Astrocyte (in vitro differentiated cells and primary cell): ENCODE measurements around the gene ZNF850. TPM values are rescaled to one million over a fixed set of nuclear protein-coding genes. Genes with fewer than 3 reads are reported as not detected.

ENCODE experiments used
- DNase-seq: peaks from one replicate; pipeline ENCODE4 v3.0.0-alpha.2; 2010; ENCODE audit warnings: low read depth
- FAIRE-seq: peaks from 2 replicates; lab custom pipeline; 2011; peaks lifted over from hg19 to GRCh38; lab: Jason Lieb, UNC
- H2AFZ ChIP-seq: 2 replicates; pipeline ENCODE4 v1.6.0; 2012; ENCODE audit warnings: low read depth, low read length, inconsistent platforms
- H3K27ac ChIP-seq: 2 replicates; pipeline ENCODE4 v1.5.1; 2011; ENCODE audit warnings: low read depth, low read length, inconsistent platforms
- H3K27me3 ChIP-seq: 2 replicates; pipeline ENCODE4 v1.6.0; 2011; ENCODE audit warnings: low read length, inconsistent platforms; ENCODE audit not compliant: insufficient read depth
- H3K36me3 ChIP-seq: 2 replicates; pipeline ENCODE4 v1.5.1; 2011; ENCODE audit warnings: low read length, inconsistent platforms; ENCODE audit not compliant: insufficient read depth
- H3K4me1 ChIP-seq: 2 replicates; pipeline ENCODE4 v1.5.1; 2011; ENCODE audit warnings: low read length, inconsistent platforms; ENCODE audit not compliant: insufficient read depth
- H3K4me2 ChIP-seq: 2 replicates; pipeline ENCODE4 v1.6.0; 2012; ENCODE audit warnings: low read length, inconsistent platforms
- H3K4me3 ChIP-seq: 2 replicates; pipeline ENCODE4 v1.5.1; 2011; ENCODE audit warnings: low read depth, mild to moderate bottlenecking, low read length, inconsistent platforms; ENCODE audit not compliant: insufficient read depth
- H3K79me2 ChIP-seq: 2 replicates; pipeline ENCODE4 v1.6.0; 2012; ENCODE audit warnings: mild to moderate bottlenecking, low read length, inconsistent platforms; ENCODE audit not compliant: insufficient read depth
- H3K9ac ChIP-seq: 2 replicates; pipeline ENCODE4 v1.6.0; 2012; ENCODE audit warnings: mild to moderate bottlenecking, low read length, inconsistent platforms
- H3K9me3 ChIP-seq: 2 replicates; pipeline ENCODE4 v1.5.1; 2012; ENCODE audit warnings: low read depth, mild to moderate bottlenecking, low read length, inconsistent platforms; ENCODE audit not compliant: insufficient read depth
- H4K20me1 ChIP-seq: 2 replicates; pipeline ENCODE4 v1.6.0; 2012; ENCODE audit warnings: low read length, inconsistent platforms; ENCODE audit not compliant: insufficient read depth
- H3K27ac Mint-ChIP-seq: one replicate; pipeline ENCODE4 v1.8.0; 2021; ENCODE audit warnings: mild to moderate bottlenecking, mixed read lengths; ENCODE audit not compliant: unreplicated experiment
- H3K27me3 Mint-ChIP-seq: one replicate; pipeline ENCODE4 v1.8.0; 2021; ENCODE audit warnings: low read depth, mixed read lengths; ENCODE audit not compliant: unreplicated experiment
- H3K36me3 Mint-ChIP-seq: one replicate; pipeline ENCODE4 v1.8.0; 2021; ENCODE audit warnings: low read depth, mixed read lengths; ENCODE audit not compliant: unreplicated experiment
- H3K4me1 Mint-ChIP-seq: one replicate; pipeline ENCODE4 v1.8.0; 2021; ENCODE audit warnings: low read depth, mixed read lengths; ENCODE audit not compliant: unreplicated experiment
- H3K4me3 Mint-ChIP-seq: one replicate; pipeline ENCODE4 v1.8.0; 2021; ENCODE audit warnings: mild to moderate bottlenecking, moderate library complexity, mixed read lengths; ENCODE audit not compliant: unreplicated experiment
- H3K9me3 Mint-ChIP-seq: one replicate; pipeline ENCODE4 v1.8.0; 2021; ENCODE audit warnings: mild to moderate bottlenecking, mixed read lengths; ENCODE audit not compliant: unreplicated experiment
- CTCF ChIP-seq: IDR thresholded peaks from 2 replicates; pipeline ENCODE4 v1.5.1; 2011; ENCODE audit warnings: low read depth, mild to moderate bottlenecking, inconsistent platforms, low read length, moderate library complexity; ENCODE audit not compliant: insufficient read depth
- EZH2 ChIP-seq: IDR thresholded peaks from 2 replicates; pipeline ENCODE4 v1.6.1; 2012; ENCODE audit warnings: mild to moderate bottlenecking, low read length, inconsistent platforms; ENCODE audit not compliant: insufficient read depth
- total RNA-seq: library from RNA; stranded (reverse); gene quantifications from 2 replicates; pipeline ENCODE4 v1.2.1, GENCODE V29; 2021

The ZNF850 gene
- total RNA-seq, 1 donor from 2014 or later: 6.6 TPM

- Histone ChIP-seq H3K4me3 (no peak overlapping the region), H3K9ac (no peak overlapping the region), H3K9me3 (peaks cover 56% of the 10 kb centered on the region), H3K4me1 (no peaks in the 10 kb centered on the region), H3K36me3 (peaks cover 33% of the 10 kb centered on the region), H3K79me2 (peaks cover 4% of the 10 kb centered on the region), H3K27me3 (no peaks in the 10 kb centered on the region), H2AFZ (no peak overlapping the region), H4K20me1 (no peaks in the 10 kb centered on the region), H3K4me2 (no peak overlapping the region), H3K27ac (no peak overlapping the region)
- TF ChIP-seq EZH2: no peak
- no peak for TF ChIP-seq CTCF
- FAIRE-seq: no peak
- no peak overlapping the region for H3K4me3 Mint-ChIP-seq
- no peak overlapping the region for H3K27ac Mint-ChIP-seq
- H3K36me3 Mint-ChIP-seq: peaks cover 76% of the 10 kb centered on the region
- DNase-seq: peak; percentile 4
- H3K27me3 Mint-ChIP-seq: no peaks in the 10 kb centered on the region
- peaks cover 86% of the 10 kb centered on the region for H3K9me3 Mint-ChIP-seq
- no peaks in the 10 kb centered on the region for H3K4me1 Mint-ChIP-seq
Observed at GRCh38 chr19:36819130-36819630, 46.6 kb upstream of the ZNF850 start.

GRCh38 chr19:36807029-36807428 is 34.4 kb upstream of the ZNF850 start:
- peaks cover 4% of the 10 kb centered on the region for H3K36me3 ChIP-seq

More at GRCh38 chr19:36807029-36807428, 34.4 kb upstream of the ZNF850 start:
- FAIRE-seq: no peak
- Histone ChIP-seq H4K20me1 (no peaks in the 10 kb centered on the region), H3K4me3 (no peak overlapping the region), H3K4me1 (no peaks in the 10 kb centered on the region), H3K9ac (no peak overlapping the region), H3K27ac (no peak overlapping the region), H3K4me2 (no peak overlapping the region), H3K79me2 (peaks cover 15% of the 10 kb centered on the region), H3K9me3 (peaks cover 12% of the 10 kb centered on the region), H2AFZ (no peak overlapping the region), H3K27me3 (no peaks in the 10 kb centered on the region)
- no peak for DNase-seq
- Mint-ChIP-seq H3K9me3 (peaks cover 39% of the 10 kb centered on the region), H3K27ac (no peak overlapping the region), H3K36me3 (peaks cover 25% of the 10 kb centered on the region), H3K4me3 (no peak overlapping the region), H3K4me1 (no peaks in the 10 kb centered on the region), H3K27me3 (no peaks in the 10 kb centered on the region)
- TF ChIP-seq EZH2 (no peak), CTCF (no peak)
